Thyroid gland (tissue), 4 donors: ENCODE data around the gene CDC42BPA. TPM values are rescaled to one million over a fixed set of nuclear protein-coding genes. Genes with fewer than 3 reads are reported as not detected.

ENCODE experiments used
- DNase-seq, 2 donors: peaks; one replicate each; pipeline ENCODE4 v3.0.0-alpha.2; 2019
- H3K27ac ChIP-seq, 3 donors: fragments of 200-600 bp; sonication (generic); 1 replicate in 2 of 3; 2 replicates in 1 of 3; pipeline ENCODE4 v1.5.1; 2016 to 2019; ENCODE audit warnings: mild to moderate bottlenecking in 1 of 3, moderate library complexity in 1 of 3
- H3K27me3 ChIP-seq: fragments of 200-600 bp; sonication (generic); one replicate; pipeline ENCODE4 v1.5.1; 2019
- H3K36me3 ChIP-seq, 2 donors: fragments of 200-600 bp; sonication (generic); one replicate each; pipeline ENCODE4 v1.5.1; 2016 to 2019
- H3K4me1 ChIP-seq, 2 donors: fragments of 200-600 bp; sonication (generic); one replicate each; pipeline ENCODE4 v1.5.1; 2017 to 2019
- H3K4me3 ChIP-seq, 3 donors: fragments of 200-600 bp; sonication (generic); replicated peaks in 1 of 3; 1 replicate in 2 of 3; 2 replicates in 1 of 3; pipeline ENCODE4 v1.5.1; 2016; ENCODE audit warnings: mild to moderate bottlenecking in 1 of 3
- H3K9me3 ChIP-seq: fragments of 200-600 bp; sonication (generic); one replicate; pipeline ENCODE4 v1.5.1; 2017
- CTCF ChIP-seq, 6 experiments: fragments of 200-600 bp in 3 of 6; fragments of 450-650 bp in 3 of 6; sonication (generic) in 3 of 6; IDR thresholded peaks; one replicate each; pipeline ENCODE4 v1.5.1; 2016 to 2019; ENCODE audit warnings: antibody characterized with exemption in 6 of 6, mild to moderate bottlenecking in 2 of 6, inconsistent platforms in 1 of 6, moderate library complexity in 1 of 6
- POLR2A ChIP-seq, 2 donors: fragments of 450-650 bp; IDR thresholded peaks; one replicate each; pipeline ENCODE4 v1.6.1; 2017; ENCODE audit warnings: antibody characterized with exemption in 2 of 2, mild to moderate bottlenecking in 2 of 2, moderate library complexity in 1 of 2
- WGBS, 2 donors: methylation state at CpG; one replicate each; pipeline ENCODE4 v1.1.5; 2017; 5-methylcytosine and 5-hydroxymethylcytosine counted together
- intact Hi-C: fragments of 100-400 bp; cut with DNase I; formaldehyde crosslinking; loops from one replicate; pipeline ENCODE4 v1.15.1; 2023
- total RNA-seq, 4 donors: library from RNA; depleted of rRNA; stranded (reverse); fragments of >200 nt; gene quantifications; one replicate each; pipeline ENCODE4 v1.2.3, GENCODE V29; 2016

The CDC42BPA gene
- total RNA-seq, 4 donors from 2014 or later = 25.0 to 50.0 (median 30.5) TPM

DNA sequence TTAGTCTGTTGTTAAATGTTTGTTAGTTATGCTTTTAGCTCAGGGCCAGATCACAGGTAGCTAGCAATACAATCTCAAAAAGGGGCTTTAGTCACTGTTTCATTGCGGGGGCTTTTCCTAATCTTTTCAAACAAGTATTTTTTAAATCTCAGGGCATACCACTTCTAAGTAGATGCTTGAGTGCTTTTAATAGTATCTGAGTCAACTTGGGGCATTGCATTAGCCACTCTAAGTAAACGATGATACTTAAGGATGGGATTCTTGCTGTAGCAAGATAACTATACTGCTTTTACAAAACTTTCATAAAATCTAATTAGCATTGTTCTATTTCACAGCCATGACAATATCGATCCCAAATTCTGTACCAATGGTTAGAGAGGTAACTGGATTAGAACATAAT lies 11.6 kb downstream of the CDC42BPA start:
- Histone ChIP-seq H3K27me3 (no peaks in the 10 kb centered on the region), H3K9me3 (no peaks in the 10 kb centered on the region), H3K4me3 (no peak overlapping the region), H3K27ac (no peak overlapping the region), H3K4me1 (peaks cover 0 to 14% of the 10 kb centered on the region in 2 donors), H3K36me3 (no peaks in the 10 kb centered on the region)
- no peak for DNase-seq
- no peak for TF ChIP-seq CTCF (IDR thresholded peaks at IDR 0.05)
- no peak for TF ChIP-seq POLR2A (IDR thresholded peaks at IDR 0.05)
- intact Hi-C loops = no loop called here
- 52 to 59% methylated on average over 3 of the region's 3 CpGs for WGBS, 2 donors

GRCh38 chr1:227305894-227306626 lies 12.2 kb downstream of the CDC42BPA start:
- no peak for TF ChIP-seq CTCF (IDR thresholded peaks at IDR 0.05)
- TF ChIP-seq POLR2A (IDR thresholded peaks at IDR 0.05) = no peak
- no peaks in the 10 kb centered on the region for H3K36me3 ChIP-seq
- peaks cover 0 to 14% of the 10 kb centered on the region in 2 donors for H3K4me1 ChIP-seq
- WGBS, 2 donors = 96% methylated on average over 6 of the region's 6 CpGs
- DNase-seq = no peak
- H3K9me3 ChIP-seq = no peaks in the 10 kb centered on the region
- intact Hi-C loops = no loop called here
- H3K27me3 ChIP-seq = no peaks in the 10 kb centered on the region
- H3K27ac ChIP-seq = no peak overlapping the region
- no peak overlapping the region for H3K4me3 ChIP-seq

GRCh38 chr1:227304665-227305064 lies 13.6 kb downstream of the CDC42BPA start:
- no peak overlapping the region for H3K27ac ChIP-seq
- H3K4me1 ChIP-seq = peaks cover 0 to 14% of the 10 kb centered on the region in 2 donors
- DNase-seq = no peak
- H3K9me3 ChIP-seq = no peaks in the 10 kb centered on the region
- TF ChIP-seq CTCF (IDR thresholded peaks at IDR 0.05) (no peak), POLR2A (IDR thresholded peaks at IDR 0.05) (no peak)
- no peak overlapping the region for H3K4me3 ChIP-seq
- no peaks in the 10 kb centered on the region for H3K27me3 ChIP-seq
- no peaks in the 10 kb centered on the region for H3K36me3 ChIP-seq
- intact Hi-C loops = no loop called here

GRCh38 chr1:227303662-227304061 lies 14.6 kb downstream of the CDC42BPA start:
- TF ChIP-seq CTCF (IDR thresholded peaks at IDR 0.05) (no peak), POLR2A (IDR thresholded peaks at IDR 0.05) (no peak)
- no peak overlapping the region for H3K4me3 ChIP-seq
- no peaks in the 10 kb centered on the region for H3K9me3 ChIP-seq
- DNase-seq = no peak
- intact Hi-C loops = no loop called here
- no peaks in the 10 kb centered on the region for H3K36me3 ChIP-seq
- no peaks in the 10 kb centered on the region for H3K27me3 ChIP-seq
- H3K27ac ChIP-seq = no peak overlapping the region
- peaks cover 3 to 11% of the 10 kb centered on the region in 2 donors for H3K4me1 ChIP-seq

- Histone ChIP-seq H3K4me1 (peaks cover 0 to 3% of the 10 kb centered on the region in 2 donors), H3K4me3 (no peak overlapping the region), H3K9me3 (no peaks in the 10 kb centered on the region), H3K27me3 (no peaks in the 10 kb centered on the region), H3K27ac (no peak overlapping the region), H3K36me3 (no peaks in the 10 kb centered on the region)
- WGBS, 2 donors = 96 to 98% methylated on average over 7 of the region's 7 CpGs
- intact Hi-C loops = no loop called here
- no peak for TF ChIP-seq CTCF (IDR thresholded peaks at IDR 0.05)
- TF ChIP-seq POLR2A (IDR thresholded peaks at IDR 0.05) = no peak
- no peak for DNase-seq
These were observed 17.6 kb downstream of the CDC42BPA start for GRCh38 chr1:227300682-227301081.
